Astrocyte (in vitro differentiated cells and primary cell): ENCODE measurements around the gene NKD1. TPM values are rescaled to one million over a fixed set of nuclear protein-coding genes. Genes with fewer than 3 reads are reported as not detected.

Experiments used
- DNase-seq: peaks from one replicate; pipeline ENCODE4 v3.0.0-alpha.2; 2010; ENCODE audit warnings: low read depth
- FAIRE-seq: peaks from 2 replicates; lab custom pipeline; 2011; peaks lifted over from hg19 to GRCh38; lab: Jason Lieb, UNC
- H2AFZ ChIP-seq: 2 replicates; pipeline ENCODE4 v1.6.0; 2012; ENCODE audit warnings: low read depth, low read length, inconsistent platforms
- H3K27ac ChIP-seq: 2 replicates; pipeline ENCODE4 v1.5.1; 2011; ENCODE audit warnings: low read depth, low read length, inconsistent platforms
- H3K27me3 ChIP-seq: 2 replicates; pipeline ENCODE4 v1.6.0; 2011; ENCODE audit warnings: low read length, inconsistent platforms; ENCODE audit not compliant: insufficient read depth
- H3K36me3 ChIP-seq: 2 replicates; pipeline ENCODE4 v1.5.1; 2011; ENCODE audit warnings: low read length, inconsistent platforms; ENCODE audit not compliant: insufficient read depth
- H3K4me1 ChIP-seq: 2 replicates; pipeline ENCODE4 v1.5.1; 2011; ENCODE audit warnings: low read length, inconsistent platforms; ENCODE audit not compliant: insufficient read depth
- H3K4me2 ChIP-seq: 2 replicates; pipeline ENCODE4 v1.6.0; 2012; ENCODE audit warnings: low read length, inconsistent platforms
- H3K4me3 ChIP-seq: 2 replicates; pipeline ENCODE4 v1.5.1; 2011; ENCODE audit warnings: low read depth, mild to moderate bottlenecking, low read length, inconsistent platforms; ENCODE audit not compliant: insufficient read depth
- H3K79me2 ChIP-seq: 2 replicates; pipeline ENCODE4 v1.6.0; 2012; ENCODE audit warnings: mild to moderate bottlenecking, low read length, inconsistent platforms; ENCODE audit not compliant: insufficient read depth
- H3K9ac ChIP-seq: 2 replicates; pipeline ENCODE4 v1.6.0; 2012; ENCODE audit warnings: mild to moderate bottlenecking, low read length, inconsistent platforms
- H3K9me3 ChIP-seq: 2 replicates; pipeline ENCODE4 v1.5.1; 2012; ENCODE audit warnings: low read depth, mild to moderate bottlenecking, low read length, inconsistent platforms; ENCODE audit not compliant: insufficient read depth
- H4K20me1 ChIP-seq: 2 replicates; pipeline ENCODE4 v1.6.0; 2012; ENCODE audit warnings: low read length, inconsistent platforms; ENCODE audit not compliant: insufficient read depth
- H3K27ac Mint-ChIP-seq: one replicate; pipeline ENCODE4 v1.8.0; 2021; ENCODE audit warnings: mild to moderate bottlenecking, mixed read lengths; ENCODE audit not compliant: unreplicated experiment
- H3K27me3 Mint-ChIP-seq: one replicate; pipeline ENCODE4 v1.8.0; 2021; ENCODE audit warnings: low read depth, mixed read lengths; ENCODE audit not compliant: unreplicated experiment
- H3K36me3 Mint-ChIP-seq: one replicate; pipeline ENCODE4 v1.8.0; 2021; ENCODE audit warnings: low read depth, mixed read lengths; ENCODE audit not compliant: unreplicated experiment
- H3K4me1 Mint-ChIP-seq: one replicate; pipeline ENCODE4 v1.8.0; 2021; ENCODE audit warnings: low read depth, mixed read lengths; ENCODE audit not compliant: unreplicated experiment
- H3K4me3 Mint-ChIP-seq: one replicate; pipeline ENCODE4 v1.8.0; 2021; ENCODE audit warnings: mild to moderate bottlenecking, moderate library complexity, mixed read lengths; ENCODE audit not compliant: unreplicated experiment
- H3K9me3 Mint-ChIP-seq: one replicate; pipeline ENCODE4 v1.8.0; 2021; ENCODE audit warnings: mild to moderate bottlenecking, mixed read lengths; ENCODE audit not compliant: unreplicated experiment
- EZH2 ChIP-seq: IDR thresholded peaks from 2 replicates; pipeline ENCODE4 v1.6.1; 2012; ENCODE audit warnings: mild to moderate bottlenecking, low read length, inconsistent platforms; ENCODE audit not compliant: insufficient read depth
- total RNA-seq: library from RNA; stranded (reverse); gene quantifications from 2 replicates; pipeline ENCODE4 v1.2.1, GENCODE V29; 2021
- TF ChIP-seq, protein P1 (sequence below): IDR thresholded peaks from 2 replicates; pipeline ENCODE4 v1.5.1; 2011; ENCODE audit warnings: low read depth, mild to moderate bottlenecking, inconsistent platforms, low read length, moderate library complexity; ENCODE audit not compliant: insufficient read depth

Gene NKD1
- total RNA-seq, 1 donor from 2014 or later: 9.1 TPM

DNA sequence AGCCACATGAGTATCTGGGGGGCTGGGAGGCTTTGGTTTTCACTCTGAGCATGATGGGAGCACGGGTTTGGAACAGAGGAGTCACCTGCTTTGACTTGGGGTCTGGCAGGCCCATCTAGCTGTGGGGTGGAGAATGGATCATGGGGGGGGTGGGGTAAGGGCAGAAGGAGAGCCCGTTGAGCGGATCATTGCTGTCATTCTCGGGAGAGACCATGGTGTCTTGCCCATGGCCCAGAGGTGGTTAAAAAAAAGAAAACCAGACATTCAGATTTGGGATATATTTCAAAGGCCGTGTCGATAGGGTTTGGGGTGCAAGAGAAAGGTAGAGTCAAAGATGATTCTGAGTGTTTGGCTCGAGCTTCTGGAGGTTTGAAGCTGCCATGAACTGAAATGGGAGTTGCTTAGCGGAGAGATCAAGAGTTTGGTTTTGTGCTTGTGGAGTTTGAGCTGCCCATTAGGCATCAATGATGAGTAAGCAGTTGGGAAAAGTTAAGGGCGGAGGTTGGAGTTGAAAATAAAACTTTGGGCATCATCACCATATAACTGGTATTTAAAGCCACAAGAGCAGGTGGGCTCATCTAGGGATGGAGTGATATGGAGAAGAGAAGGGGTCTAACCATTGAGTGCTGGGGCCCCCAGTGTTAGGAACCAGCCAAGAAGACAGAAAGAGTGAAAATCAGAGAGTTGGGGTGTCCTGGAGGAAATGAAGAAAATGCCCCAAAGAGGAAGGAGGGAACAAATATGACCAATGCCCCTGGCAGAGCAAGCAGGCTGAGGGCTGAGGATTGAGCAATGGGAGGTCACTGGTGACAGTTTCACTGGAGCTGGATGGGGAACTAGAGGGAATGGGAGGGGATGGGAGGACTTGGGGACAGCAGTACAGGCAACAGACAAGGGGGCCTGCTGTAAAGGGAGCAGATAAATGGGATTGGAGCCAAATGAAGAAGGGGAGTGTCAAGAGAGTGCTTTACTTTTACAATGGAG lies 147.1 kb downstream of the NKD1 start:
- H3K9ac ChIP-seq: no peak overlapping the region
- Mint-ChIP-seq H3K9me3 (peaks cover 4% of the 10 kb centered on the region), H3K27me3 (peaks cover 44% of the 10 kb centered on the region), H3K27ac (no peak overlapping the region), H3K4me3 (peak overlapping the region; percentile 40), H3K36me3 (no peaks in the 10 kb centered on the region), H3K4me1 (peaks cover 6% of the 10 kb centered on the region)
- H3K4me2 ChIP-seq: no peak overlapping the region
- no peak overlapping the region for H3K4me3 ChIP-seq
- H3K36me3 ChIP-seq: no peaks in the 10 kb centered on the region
- H3K79me2 ChIP-seq: no peaks in the 10 kb centered on the region
- no peak overlapping the region for H3K27ac ChIP-seq
- no peak for TF ChIP-seq EZH2
- TF ChIP-seq, protein P1, sequence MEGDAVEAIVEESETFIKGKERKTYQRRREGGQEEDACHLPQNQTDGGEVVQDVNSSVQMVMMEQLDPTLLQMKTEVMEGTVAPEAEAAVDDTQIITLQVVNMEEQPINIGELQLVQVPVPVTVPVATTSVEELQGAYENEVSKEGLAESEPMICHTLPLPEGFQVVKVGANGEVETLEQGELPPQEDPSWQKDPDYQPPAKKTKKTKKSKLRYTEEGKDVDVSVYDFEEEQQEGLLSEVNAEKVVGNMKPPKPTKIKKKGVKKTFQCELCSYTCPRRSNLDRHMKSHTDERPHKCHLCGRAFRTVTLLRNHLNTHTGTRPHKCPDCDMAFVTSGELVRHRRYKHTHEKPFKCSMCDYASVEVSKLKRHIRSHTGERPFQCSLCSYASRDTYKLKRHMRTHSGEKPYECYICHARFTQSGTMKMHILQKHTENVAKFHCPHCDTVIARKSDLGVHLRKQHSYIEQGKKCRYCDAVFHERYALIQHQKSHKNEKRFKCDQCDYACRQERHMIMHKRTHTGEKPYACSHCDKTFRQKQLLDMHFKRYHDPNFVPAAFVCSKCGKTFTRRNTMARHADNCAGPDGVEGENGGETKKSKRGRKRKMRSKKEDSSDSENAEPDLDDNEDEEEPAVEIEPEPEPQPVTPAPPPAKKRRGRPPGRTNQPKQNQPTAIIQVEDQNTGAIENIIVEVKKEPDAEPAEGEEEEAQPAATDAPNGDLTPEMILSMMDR: no peak
- no peaks in the 10 kb centered on the region for H3K9me3 ChIP-seq
- DNase-seq (no peak), FAIRE-seq (no peak)
- H2AFZ ChIP-seq: no peak overlapping the region
- H3K27me3 ChIP-seq: peaks cover 5% of the 10 kb centered on the region
- H3K4me1 ChIP-seq: no peaks in the 10 kb centered on the region
- no peaks in the 10 kb centered on the region for H4K20me1 ChIP-seq

DNA sequence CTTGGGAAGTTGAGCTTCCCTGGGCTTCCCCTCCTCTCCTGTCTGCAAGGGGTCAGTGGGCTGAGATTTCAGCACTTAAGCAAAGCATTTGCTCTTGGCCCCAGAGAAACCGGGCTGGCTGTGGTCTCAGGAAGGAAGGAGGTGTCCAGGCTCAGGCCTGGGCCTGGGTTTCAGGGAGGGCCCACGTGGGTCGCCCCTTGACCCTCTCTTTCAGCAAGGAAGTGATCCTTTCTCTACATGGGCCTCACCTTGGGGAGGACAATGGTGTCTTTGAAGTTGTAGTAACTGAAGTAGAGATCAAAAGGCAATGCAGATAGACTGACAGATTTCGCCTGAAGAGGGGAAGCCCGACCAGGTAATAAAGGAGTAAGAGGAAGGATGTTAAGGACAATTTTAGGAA lies 147.9 kb downstream of the NKD1 start:
- no peak overlapping the region for H3K27ac ChIP-seq
- H3K4me3 ChIP-seq: no peak overlapping the region
- H3K79me2 ChIP-seq: no peaks in the 10 kb centered on the region
- no peaks in the 10 kb centered on the region for H3K36me3 ChIP-seq
- H3K4me1 ChIP-seq: no peaks in the 10 kb centered on the region
- FAIRE-seq (no peak), DNase-seq (no peak)
- no peak overlapping the region for H3K9ac ChIP-seq
- no peaks in the 10 kb centered on the region for H4K20me1 ChIP-seq
- no peaks in the 10 kb centered on the region for H3K9me3 ChIP-seq
- H3K36me3 Mint-ChIP-seq: no peaks in the 10 kb centered on the region
- no peak for TF ChIP-seq EZH2
- TF ChIP-seq, protein P1: no peak
- no peak overlapping the region for H2AFZ ChIP-seq
- H3K27me3 ChIP-seq: peaks cover 5% of the 10 kb centered on the region
- no peak overlapping the region for H3K27ac Mint-ChIP-seq
- peaks cover 6% of the 10 kb centered on the region for H3K4me1 Mint-ChIP-seq
- H3K4me3 Mint-ChIP-seq: no peak overlapping the region
- H3K27me3 Mint-ChIP-seq: peaks cover 37% of the 10 kb centered on the region
- H3K4me2 ChIP-seq: no peak overlapping the region
- peaks cover 4% of the 10 kb centered on the region for H3K9me3 Mint-ChIP-seq
